ENCODE measurements around the gene ATRIP. TPM values are rescaled to one million over a fixed set of nuclear protein-coding genes. Genes with fewer than 3 reads are reported as not detected.

Gene ATRIP
- total RNA-seq, 2 donors from 2014 or later, result 11.7 to 16.1 TPM

GRCh38 chr3:48404440-48405342 lies 41.8 kb upstream of the ATRIP start:
- DNase-seq, result no peak
- H3K9me3 Mint-ChIP-seq, result no peaks in the 10 kb centered on the region
- Histone ChIP-seq H3K27ac (ENCODE audit: low read depth, low read length) (no peak overlapping the region), H3K9me3 (ENCODE audit: control insufficient read depth, low read length) (no peaks in the 10 kb centered on the region), H3K27me3 (ENCODE audit: control insufficient read depth, insufficient read depth, low read length, poor library complexity, severe bottlenecking) (no peaks in the 10 kb centered on the region), H3K9ac (ENCODE audit: extremely low read depth, low read length, poor library complexity, severe bottlenecking) (no peak overlapping the region), H3K4me3 (ENCODE audit: low read length) (no peak overlapping the region), H3K36me3 (ENCODE audit: control insufficient read depth, insufficient read depth, low read length) (peaks cover 63% of the 10 kb centered on the region), H3K4me1 (ENCODE audit: control insufficient read depth, insufficient read depth, low read length) (no peaks in the 10 kb centered on the region)
- H3K36me3 Mint-ChIP-seq (ENCODE audit: low read depth), result peaks cover 70% of the 10 kb centered on the region
- H3K27ac Mint-ChIP-seq, result no peak overlapping the region
- no peak overlapping the region for H3K4me3 Mint-ChIP-seq
- WGBS, 2 experiments (ENCODE audit: insufficient coverage in 1 of 2, insufficient read length in 1 of 2), result 93 to 98% methylated on average over 20 to 21 of the region's 21 CpGs
- H3K27me3 Mint-ChIP-seq (ENCODE audit: insufficient read depth), result no peaks in the 10 kb centered on the region
- TF ChIP-seq CTCF (conservative IDR thresholded peaks at IDR 0.05), result no peak
- no peaks in the 10 kb centered on the region for H3K4me1 Mint-ChIP-seq

- H3K27ac ChIP-seq (ENCODE audit: low read depth, low read length), result no peak overlapping the region
- H3K4me3 Mint-ChIP-seq, result no peak overlapping the region
- no peaks in the 10 kb centered on the region for H3K9me3 ChIP-seq (ENCODE audit: control insufficient read depth, low read length)
- no peak for DNase-seq
- no peaks in the 10 kb centered on the region for H3K9me3 Mint-ChIP-seq
- H3K27me3 ChIP-seq (ENCODE audit: control insufficient read depth, insufficient read depth, low read length, poor library complexity, severe bottlenecking), result no peaks in the 10 kb centered on the region
- H3K9ac ChIP-seq (ENCODE audit: extremely low read depth, low read length, poor library complexity, severe bottlenecking), result no peak overlapping the region
- H3K4me3 ChIP-seq (ENCODE audit: low read length), result no peak overlapping the region
- H3K36me3 Mint-ChIP-seq (ENCODE audit: low read depth), result peaks cover 75% of the 10 kb centered on the region
- no peak overlapping the region for H3K27ac Mint-ChIP-seq
- no peaks in the 10 kb centered on the region for H3K27me3 Mint-ChIP-seq (ENCODE audit: insufficient read depth)
- peaks cover 68% of the 10 kb centered on the region for H3K36me3 ChIP-seq (ENCODE audit: control insufficient read depth, insufficient read depth, low read length)
- no peaks in the 10 kb centered on the region for H3K4me1 ChIP-seq (ENCODE audit: control insufficient read depth, insufficient read depth, low read length)
- no peaks in the 10 kb centered on the region for H3K4me1 Mint-ChIP-seq
- no peak for TF ChIP-seq CTCF (conservative IDR thresholded peaks at IDR 0.05)
- 91 to 94% methylated on average over 9 to 13 of the region's 13 CpGs for WGBS, 2 experiments (ENCODE audit: insufficient coverage in 1 of 2, insufficient read length in 1 of 2)
These were observed 41.1 kb upstream of the ATRIP start for GRCh38 chr3:48405343-48405881.

- Mint-ChIP-seq H3K9me3 (no peaks in the 10 kb centered on the region), H3K4me1 (no peaks in the 10 kb centered on the region), H3K27me3 (ENCODE audit: insufficient read depth) (no peaks in the 10 kb centered on the region), H3K4me3 (no peak overlapping the region), H3K27ac (no peak overlapping the region), H3K36me3 (ENCODE audit: low read depth) (peaks cover 74% of the 10 kb centered on the region)
- H3K9me3 ChIP-seq (ENCODE audit: control insufficient read depth, low read length), result no peaks in the 10 kb centered on the region
- DNase-seq, result no peak
- H3K4me1 ChIP-seq (ENCODE audit: control insufficient read depth, insufficient read depth, low read length), result no peaks in the 10 kb centered on the region
- H3K27me3 ChIP-seq (ENCODE audit: control insufficient read depth, insufficient read depth, low read length, poor library complexity, severe bottlenecking), result no peaks in the 10 kb centered on the region
- WGBS, 2 experiments (ENCODE audit: insufficient coverage in 1 of 2, insufficient read length in 1 of 2), result 100% methylated on average over 1 of the region's 1 CpG; no CpG with 5 or more reads in 1 of the 2 experiments
- H3K9ac ChIP-seq (ENCODE audit: extremely low read depth, low read length, poor library complexity, severe bottlenecking), result no peak overlapping the region
- no peak overlapping the region for H3K4me3 ChIP-seq (ENCODE audit: low read length)
- no peak overlapping the region for H3K27ac ChIP-seq (ENCODE audit: low read depth, low read length)
- H3K36me3 ChIP-seq (ENCODE audit: control insufficient read depth, insufficient read depth, low read length), result peaks cover 68% of the 10 kb centered on the region
- no peak for TF ChIP-seq CTCF (conservative IDR thresholded peaks at IDR 0.05)
These were observed 40.6 kb upstream of the ATRIP start for GRCh38 chr3:48405971-48406370.
